ENCODE measurements around the gene PFDN4.
"Not testable (repeated sequence)": the region's sequence is repeated elsewhere in the genome, so short reads cannot be mapped to it uniquely, and the experiment has no call there.

PFDN4 gene

DNA sequence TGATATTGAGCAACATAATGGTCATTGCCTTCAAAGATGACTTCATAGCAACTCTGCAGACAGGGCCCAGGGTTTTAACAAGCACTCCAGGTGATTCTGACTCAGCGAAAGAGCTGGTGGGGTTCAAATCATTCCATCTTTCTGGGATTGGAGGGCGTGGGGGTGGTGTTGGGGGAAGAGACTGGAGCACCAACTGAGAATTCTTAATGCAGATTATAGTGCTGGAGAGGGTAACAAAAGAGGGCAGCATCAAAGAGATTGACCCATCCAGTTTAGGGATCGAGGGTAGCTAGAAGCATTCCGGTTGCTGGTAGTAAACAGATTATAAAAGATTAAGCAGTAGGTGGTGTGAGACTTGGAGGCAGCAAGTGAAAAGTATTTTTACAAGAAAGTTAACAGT, 15.9 kb downstream of the PFDN4 start:
- no peak for DNase-seq (ENCODE audit: low spot score)

DNA sequence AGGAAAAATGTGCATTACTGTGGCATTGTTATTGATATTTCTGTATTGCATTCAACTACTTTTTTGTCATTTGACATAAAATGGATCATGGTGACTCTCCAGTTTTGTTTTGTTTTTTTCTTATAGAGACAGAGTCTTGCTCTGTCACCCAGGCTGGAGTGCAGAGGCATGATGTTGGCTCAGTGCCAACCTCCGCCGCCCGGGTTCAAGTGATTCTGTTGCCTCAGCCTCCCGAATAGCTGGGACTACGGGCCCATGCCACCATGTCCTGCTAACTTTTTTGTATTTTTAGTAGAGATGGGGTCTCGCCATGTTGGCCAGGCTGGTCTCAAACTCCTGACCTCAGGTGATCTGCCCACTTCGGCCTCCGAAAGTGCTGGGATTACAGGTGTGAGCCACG, 16.8 kb downstream of the PFDN4 start:
- DNase-seq (ENCODE audit: low spot score) = not testable (repeated sequence)

DNA sequence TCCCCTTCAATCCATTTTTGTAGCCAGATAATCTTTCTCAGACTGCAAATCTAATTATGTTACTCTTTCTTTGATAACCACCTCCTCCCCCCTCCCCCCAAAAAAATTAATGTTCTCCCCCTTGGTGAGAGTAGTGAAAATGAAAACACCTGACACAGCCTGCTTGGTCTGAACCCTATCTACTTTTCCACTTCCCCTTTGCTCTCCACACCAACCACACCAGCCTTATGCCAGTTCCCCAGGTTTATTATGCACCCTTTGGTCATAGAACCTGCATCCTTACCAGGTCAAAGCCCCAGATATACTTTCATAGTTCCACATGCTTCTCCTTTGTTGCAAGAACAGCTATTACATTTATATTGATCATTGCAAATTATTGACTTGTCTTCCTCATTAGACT, 19.4 kb downstream of the PFDN4 start:
- DNase-seq (ENCODE audit: low spot score) = no peak

DNA sequence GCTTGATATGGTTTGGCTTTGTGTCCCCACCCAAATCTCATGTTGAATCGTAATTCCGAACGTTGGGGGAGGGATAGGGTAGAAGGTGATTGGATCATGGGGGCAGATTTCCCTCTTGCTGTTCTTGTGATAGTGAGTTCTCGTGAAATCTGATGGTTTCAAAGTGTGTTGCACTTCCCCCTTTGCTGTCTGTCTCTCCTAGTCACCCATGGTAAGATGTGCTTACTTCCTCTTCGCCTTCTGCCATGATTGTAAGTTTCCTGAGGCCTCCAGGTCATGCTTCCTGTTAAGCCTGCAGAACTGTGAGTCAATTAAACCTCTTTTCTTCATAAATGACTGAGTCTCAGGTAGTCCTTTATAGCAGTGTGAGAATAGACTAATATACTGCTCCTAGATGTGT, 19.9 kb downstream of the PFDN4 start:
- DNase-seq (ENCODE audit: low spot score) = no peak

DNA sequence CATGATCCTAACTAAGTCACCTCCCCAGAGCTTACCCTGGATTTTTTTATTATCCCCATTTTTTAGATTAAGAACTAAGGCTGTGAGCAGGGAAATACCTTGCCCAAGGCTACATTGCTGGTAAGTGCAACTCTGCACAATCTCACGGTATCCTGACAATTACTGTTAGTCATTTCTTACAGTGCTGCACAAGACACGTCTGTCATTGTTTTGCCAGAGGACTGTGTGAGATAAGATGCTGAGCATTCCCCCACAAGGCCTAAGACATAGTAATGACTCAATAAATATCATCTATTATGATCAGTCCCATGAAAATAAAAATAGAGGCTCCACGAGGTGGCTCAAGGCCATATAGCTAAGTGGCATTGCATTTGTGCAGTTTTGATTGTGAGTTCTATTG, 21.0 kb downstream of the PFDN4 start:
- DNase-seq (ENCODE audit: low spot score) = no peak

DNA sequence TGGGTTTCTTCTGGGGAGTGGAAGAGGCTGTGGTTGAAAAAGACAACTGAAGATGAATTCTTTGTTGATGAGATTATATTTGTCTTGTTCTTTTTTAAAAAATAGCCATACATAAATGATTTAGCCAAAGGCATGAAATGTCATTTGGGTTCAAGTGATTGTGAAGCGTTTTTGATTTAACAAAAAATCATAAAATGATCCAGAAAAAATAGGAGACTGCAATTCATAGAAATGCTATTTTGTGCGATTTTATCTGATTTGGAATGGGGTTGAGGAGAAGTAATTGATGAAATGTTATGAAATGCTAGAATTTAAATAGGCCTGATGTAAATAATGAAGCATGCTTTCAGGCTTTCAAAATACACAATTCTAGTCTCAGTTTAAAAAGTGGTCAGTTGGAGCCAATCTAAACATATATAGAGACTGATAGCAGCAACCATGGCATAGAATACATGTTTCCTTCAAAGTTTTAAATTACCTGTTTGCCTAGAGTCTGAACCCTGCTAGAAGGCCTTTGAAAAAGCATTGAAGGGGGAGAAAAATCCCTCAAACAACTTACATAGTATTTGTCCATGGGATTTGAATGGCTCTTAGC, 21.8 kb downstream of the PFDN4 start:
- DNase-seq (ENCODE audit: low spot score) = no peak

DNA sequence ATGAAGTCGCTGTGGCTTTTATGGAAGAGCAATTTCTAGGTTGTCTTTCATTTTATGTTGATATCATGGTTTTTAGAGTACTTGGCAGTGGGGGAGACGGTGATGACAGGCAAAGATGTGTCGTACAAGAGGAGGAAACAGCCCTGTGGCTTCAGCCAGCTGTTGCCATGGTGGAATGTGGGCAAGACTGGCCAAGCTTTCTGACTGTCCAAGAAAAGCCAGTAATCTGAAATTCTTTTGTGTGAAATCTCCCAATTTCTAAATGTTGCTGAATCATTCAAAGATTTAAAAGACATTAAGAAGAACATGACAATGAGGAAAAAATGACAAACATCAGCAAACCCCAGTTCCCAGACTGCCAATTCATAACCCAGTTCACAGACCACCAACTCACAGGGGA, 23.1 kb downstream of the PFDN4 start:
- DNase-seq (ENCODE audit: low spot score) = no peak

DNA sequence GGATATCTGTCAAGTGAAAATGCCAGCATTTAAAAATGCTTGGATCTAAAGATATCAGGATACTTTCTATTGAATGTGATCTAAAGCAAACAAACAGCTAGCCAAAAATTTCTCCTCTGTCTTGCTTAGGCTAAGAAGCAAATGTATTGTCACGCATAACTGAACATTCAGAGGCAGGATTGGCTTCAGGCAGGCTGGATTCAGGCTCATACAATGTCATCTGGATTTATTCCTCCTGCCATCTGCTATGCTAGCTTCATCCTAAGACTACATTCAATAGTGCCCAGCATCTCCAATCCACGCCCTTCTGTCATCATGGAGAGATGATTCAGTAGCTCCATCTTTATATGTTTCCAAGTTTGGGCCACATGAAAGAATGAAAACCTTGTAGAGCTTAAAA, 27.1 kb downstream of the PFDN4 start:
- no peak for DNase-seq (ENCODE audit: low spot score)

DNA sequence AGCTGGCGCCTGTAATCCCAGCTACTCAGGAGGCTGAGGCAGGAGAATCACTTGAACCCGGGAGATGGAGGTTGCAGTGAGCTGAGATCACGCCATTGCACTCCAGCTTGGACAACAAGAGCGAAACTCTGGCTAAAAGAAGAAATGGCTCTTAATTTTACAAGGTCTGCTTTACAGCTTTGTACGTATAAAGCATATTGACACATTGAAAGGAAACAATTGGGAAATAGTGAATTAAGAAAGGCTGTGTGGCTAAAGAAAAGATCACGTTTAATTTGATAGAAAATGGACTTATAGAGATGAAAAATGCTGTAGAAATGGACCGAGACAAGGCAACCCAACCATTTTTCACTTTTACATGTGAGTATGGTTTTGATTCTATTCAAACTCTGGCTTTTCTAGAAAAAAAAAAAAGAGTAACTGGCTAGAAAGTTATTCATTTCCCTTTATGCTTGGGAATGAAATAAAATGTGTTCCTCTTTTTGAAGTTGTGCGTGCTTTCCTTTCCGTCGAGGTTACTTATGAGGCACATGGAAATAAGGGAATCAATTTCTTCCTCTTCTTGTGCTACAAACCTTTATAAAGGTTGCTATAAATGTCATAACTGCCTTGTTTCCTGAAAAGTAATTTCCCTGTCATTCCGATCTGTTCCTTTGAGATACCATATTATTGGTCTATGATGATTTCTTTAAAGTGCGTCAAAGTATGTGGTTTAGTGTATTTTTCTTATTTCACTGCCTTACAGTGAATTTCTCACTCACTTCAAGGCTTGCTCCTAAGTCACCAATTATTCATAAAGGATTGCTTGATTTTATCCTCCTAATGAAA, 29.4 kb downstream of the PFDN4 start:
- DNase-seq (ENCODE audit: low spot score) = no peak

DNA sequence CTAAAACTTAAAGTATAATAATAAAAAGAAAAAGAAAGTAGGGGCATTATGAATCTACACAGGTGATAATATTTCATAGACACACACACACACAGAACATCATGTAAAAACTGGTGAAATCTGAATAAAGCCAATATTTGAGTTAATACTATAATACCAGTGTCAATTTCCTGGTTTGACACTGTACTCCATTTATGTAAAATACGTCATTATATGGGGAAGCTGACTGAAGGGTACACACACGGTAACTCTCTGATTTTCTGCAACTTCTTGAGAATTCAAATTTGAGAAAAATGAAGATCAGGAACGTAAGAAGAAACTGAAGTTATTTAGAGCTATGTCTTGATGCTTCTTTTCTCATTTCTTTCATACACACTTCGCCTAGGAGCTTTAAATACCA, 36.2 kb downstream of the PFDN4 start:
- DNase-seq (ENCODE audit: low spot score) = no peak

DNA sequence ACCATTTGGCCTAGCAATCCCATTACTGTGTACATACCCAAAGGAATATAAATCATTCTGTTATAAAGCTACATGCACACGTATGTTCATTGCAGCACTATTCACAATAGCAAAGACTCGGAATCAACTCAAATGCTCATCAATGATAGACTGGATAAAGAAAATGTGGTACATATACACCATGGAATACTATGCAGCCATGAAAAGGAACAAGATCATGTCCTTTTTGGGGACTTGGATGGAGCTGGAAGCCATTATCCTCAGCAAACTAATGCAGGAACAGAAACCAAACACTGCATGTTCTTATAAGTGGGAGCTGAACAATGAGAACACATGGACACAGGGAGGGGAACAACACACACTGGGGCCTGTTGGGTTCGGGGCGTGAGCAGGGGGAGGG, 40.8 kb downstream of the PFDN4 start:
- DNase-seq (ENCODE audit: low spot score) = not testable (repeated sequence)

DNA sequence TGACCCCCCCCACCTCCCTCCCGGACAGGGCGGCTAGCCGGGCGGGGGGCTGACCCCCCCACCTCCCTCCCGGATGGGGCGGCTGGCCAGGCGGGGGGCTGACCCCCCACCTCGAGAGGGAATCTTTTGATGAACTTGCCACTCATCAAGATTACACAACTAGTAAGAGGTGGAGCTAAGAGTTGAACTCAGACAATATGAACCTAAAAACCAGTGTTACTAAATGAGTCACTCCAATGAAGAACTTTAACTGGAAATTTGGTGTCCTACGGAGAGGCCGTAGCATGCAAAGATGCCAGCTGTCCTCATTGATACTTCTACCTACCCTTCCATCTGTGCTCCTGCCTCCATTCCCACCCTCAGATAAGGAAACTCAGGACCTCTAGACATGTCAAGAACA, 42.8 kb downstream of the PFDN4 start:
- DNase-seq (ENCODE audit: low spot score) = no peak

DNA sequence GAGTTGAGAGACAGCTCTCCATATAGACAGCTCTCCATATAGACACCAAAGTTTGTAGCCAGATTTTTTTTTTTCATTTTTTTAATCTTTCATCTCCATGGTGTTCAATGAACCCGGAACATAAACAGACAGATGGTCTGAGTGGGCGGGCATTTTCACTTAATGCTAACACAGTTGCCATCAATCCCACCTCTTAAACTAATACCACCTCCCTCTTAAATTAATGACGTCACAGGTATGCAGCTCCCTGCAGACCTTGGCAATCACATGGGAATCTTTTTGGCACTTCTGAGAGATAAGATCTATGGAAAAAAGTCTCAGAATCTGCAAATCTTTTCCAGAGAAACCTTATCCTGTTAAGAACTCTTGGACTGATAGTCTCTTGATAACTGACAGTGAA, 43.2 kb downstream of the PFDN4 start:
- no peak for DNase-seq (ENCODE audit: low spot score)

DNA sequence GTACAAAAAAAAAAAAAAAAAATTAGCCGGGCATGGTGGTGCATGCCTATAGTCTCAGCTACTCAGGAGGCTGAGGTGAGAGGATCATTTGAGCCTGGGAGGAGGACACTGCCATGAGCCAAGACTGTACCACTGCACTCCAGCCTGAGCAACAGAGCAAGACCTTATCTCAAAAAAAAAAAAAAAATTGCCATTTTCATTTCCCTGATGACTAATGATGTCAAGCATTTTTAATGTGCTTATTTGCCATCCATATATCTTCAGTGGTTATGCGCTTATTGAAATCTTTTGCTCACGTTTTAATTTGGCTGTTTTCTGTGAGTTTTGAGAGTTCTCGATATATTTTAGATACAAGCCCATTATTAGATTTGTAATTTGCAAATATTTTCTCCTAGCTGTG, 46.7 kb downstream of the PFDN4 start:
- DNase-seq (ENCODE audit: low spot score) = no peak

DNA sequence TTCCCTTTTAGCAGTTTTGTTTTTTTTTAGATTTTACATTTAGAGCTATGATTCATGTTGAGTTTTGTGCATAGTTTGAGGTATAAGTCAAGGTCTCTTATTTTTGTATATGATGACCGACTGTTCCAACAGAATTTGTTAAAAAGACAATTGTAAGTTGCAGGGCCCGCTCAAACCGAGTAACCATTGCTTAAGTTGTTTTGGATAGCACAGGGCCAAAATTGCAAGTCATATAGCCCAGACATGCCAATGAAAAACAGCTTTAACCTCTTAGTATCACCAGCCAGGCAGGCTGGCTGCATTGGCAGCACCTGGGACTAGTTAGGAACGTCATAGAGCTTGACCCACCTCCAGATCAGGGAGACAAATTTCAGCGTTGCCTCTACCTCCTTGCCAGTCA, 47.3 kb downstream of the PFDN4 start:
- DNase-seq (ENCODE audit: low spot score) = no peak

DNA sequence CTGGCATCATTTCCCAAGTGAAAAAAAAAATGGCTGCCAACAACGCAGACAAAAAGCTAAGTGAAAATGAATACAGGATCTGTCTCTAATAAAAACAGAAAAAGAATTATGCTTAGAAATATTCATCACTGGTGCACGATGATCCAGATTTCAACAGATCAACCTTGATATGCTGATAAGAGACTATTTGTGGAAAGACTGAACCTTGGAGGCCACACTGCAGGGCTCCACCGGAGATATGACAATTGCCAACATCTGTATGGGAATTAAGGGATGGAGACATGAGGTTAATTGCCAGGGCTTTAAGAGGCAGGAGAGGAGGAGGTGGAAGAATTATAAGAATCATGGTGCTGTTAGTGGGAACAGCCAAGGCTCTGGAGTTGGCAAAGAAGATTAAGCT, 48.3 kb downstream of the PFDN4 start:
- DNase-seq (ENCODE audit: low spot score) = no peak

DNA sequence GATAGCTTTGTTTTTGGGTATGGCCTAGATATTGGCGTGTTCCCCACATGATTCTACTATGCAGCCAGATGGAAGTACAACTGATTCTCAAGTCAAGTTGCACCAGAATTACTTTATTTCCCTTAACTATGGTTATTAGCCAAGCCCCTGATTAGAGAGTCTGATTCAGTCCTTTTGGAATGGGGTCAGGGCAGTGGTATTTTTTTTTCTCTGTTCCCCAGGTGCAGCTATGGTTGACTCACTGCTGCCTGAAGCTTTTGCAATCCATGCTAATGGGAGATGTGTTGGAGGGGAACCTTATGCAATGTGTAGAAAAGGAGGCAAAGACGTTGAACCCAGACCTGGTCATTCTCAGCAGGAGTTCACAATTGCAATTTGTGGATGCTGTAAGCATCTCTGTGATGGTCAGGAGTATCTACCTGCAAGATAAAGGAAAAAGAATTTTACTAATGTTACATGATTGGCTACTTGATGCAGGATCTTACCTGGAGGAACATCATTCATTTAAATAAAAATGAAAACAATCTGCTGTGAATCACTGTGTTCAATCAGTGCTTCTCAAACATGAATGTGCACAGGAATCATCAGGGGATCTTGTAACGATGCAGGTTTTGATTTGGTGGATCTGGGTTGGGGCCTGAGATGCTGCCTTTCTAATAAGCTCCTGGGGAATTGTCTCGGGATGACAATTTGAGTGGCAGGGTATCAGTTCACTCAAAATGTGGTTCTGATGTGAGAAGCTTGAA, 49.4 kb downstream of the PFDN4 start:
- DNase-seq (ENCODE audit: low spot score) = no peak

DNA sequence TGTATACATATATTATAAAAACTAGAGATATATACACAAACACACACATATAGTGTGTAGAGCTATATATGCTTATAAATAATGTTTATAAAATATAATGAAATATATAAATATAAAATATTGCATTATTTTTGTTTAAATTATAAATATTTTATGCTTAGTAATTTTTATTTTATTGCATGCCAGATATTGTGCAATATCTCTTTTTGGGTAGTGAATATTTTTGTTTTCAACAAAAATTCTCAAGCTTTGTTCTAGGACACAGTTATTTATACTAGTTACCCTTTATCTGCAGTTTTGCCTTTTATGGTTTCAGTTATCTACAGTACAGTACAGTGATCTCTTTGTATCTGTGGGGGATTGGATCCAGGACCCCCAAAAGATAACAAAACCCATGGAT, 52.2 kb downstream of the PFDN4 start:
- DNase-seq (ENCODE audit: low spot score) = no peak

DNA sequence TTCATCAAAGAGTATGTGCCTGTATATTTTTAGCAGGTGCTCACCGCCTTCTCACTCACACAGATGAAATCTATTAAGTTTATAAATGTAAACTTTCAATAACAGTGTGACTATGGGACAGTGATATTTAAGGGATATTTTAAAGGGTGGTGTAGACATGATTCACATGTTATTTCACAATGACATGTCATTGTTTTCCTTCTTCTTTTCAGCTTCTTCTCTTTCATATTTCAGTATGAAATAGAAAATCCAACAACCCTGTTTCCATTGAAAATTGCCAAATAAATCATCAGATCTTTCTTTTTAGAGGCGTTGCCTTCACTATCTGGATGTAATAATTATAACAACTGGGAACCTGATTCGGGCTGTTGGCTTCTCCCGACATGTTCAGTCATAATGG, 54.8 kb downstream of the PFDN4 start:
- no peak for DNase-seq (ENCODE audit: low spot score)

DNA sequence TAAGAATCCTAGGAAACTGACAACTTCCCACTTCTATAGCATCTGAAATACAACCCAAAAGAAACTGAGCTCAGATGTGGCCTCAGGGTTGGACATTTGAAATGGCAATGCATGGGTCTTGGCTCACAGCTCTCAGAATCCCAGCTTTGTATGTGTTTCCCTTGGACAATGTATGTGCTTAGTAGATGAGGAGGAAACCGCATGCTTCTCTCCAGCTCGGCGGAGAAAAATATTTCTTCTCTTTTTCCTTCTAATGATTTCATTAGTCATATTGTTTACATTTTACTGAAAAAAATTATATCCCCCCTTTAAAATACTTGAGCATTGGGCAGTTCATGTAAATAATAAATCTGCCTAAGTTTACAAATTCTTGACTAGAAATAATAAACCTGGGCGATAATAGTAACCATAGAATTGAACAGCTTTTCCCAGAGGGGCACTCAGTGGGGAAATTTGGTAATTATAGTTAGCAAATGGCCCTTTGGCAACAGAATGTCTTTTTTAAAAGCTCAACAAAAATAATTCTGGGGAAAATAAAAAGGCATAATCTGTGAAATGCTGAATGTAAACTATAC, 55.3 kb downstream of the PFDN4 start:
- no peak for DNase-seq (ENCODE audit: low spot score)

DNA sequence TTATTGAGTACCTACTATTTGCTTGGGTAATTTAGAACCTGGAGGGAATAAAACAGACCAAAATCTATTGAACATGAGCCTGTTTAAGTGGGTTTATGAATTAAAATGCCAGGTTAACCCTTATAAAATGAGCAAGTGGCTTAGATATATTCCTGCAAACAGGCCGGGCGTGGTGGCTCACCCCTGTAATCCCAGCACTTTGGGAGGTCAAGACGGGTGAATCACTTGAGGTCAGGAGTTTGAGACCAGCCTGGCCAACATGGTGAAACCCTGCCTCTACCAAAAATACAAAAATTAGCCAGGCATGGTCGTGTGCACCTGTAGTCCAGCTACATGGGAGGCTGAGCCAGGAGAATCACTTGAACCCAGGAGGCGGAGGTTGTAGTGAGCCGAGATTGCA, 57.9 kb downstream of the PFDN4 start:
- DNase-seq (ENCODE audit: low spot score) = not testable (repeated sequence)

DNA sequence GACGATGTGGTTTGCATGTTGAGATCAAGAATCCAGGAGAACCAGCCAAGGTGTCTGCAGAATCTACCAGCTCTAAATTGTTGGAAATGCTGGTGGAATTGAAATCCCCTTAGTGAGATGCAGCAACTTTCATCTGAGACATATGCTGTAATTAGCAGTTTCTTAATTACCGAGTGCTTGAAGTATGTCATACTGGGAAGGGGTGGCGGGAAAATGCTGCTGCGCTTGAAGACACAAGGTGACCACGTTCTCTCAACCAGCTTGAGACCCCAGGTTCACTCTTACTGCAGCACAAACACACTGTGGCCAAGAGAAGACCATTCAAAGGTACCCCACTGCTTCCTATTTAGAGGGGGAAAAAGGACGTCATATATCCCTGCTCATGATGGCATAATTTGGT, 59.0 kb downstream of the PFDN4 start:
- DNase-seq (ENCODE audit: low spot score) = no peak

DNA sequence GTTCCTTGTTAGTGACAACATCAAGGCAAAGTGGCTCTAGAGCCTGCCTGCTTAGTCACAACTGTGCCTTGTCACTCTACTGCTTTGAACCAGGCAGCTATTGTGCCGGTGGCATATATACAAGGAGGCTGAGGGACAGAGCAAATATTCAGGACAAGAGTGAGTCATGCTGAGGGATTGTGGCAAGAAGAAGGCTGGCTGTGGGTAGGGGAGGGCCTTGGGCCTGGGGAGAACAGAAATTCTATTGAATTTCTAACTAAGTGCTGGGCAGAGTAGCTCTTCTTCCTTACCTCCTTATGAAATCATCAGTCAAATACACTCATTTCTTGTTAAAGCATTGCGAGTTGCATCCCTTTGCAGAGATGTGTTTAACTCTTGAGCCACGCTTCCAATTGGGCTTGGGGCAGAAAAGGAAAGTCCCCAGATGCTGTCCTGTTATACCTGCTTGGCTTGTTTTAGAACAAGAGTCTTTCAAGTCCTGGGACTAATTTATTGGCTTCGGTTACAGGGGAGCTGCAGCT, 59.7 kb downstream of the PFDN4 start:
- DNase-seq (ENCODE audit: low spot score) = peak; percentile 39
